Astrocyte (in vitro differentiated cells and primary cell): Measurements from ENCODE around the gene DDIT4.

Source experiments
- EZH2 ChIP-seq: IDR thresholded peaks from 2 replicates; pipeline ENCODE4 v1.6.1; 2012; ENCODE audit warnings: mild to moderate bottlenecking, low read length, inconsistent platforms; ENCODE audit not compliant: insufficient read depth
- TF ChIP-seq, protein P1 (sequence below): IDR thresholded peaks from 2 replicates; pipeline ENCODE4 v1.5.1; 2011; ENCODE audit warnings: low read depth, mild to moderate bottlenecking, inconsistent platforms, low read length, moderate library complexity; ENCODE audit not compliant: insufficient read depth

DNA sequence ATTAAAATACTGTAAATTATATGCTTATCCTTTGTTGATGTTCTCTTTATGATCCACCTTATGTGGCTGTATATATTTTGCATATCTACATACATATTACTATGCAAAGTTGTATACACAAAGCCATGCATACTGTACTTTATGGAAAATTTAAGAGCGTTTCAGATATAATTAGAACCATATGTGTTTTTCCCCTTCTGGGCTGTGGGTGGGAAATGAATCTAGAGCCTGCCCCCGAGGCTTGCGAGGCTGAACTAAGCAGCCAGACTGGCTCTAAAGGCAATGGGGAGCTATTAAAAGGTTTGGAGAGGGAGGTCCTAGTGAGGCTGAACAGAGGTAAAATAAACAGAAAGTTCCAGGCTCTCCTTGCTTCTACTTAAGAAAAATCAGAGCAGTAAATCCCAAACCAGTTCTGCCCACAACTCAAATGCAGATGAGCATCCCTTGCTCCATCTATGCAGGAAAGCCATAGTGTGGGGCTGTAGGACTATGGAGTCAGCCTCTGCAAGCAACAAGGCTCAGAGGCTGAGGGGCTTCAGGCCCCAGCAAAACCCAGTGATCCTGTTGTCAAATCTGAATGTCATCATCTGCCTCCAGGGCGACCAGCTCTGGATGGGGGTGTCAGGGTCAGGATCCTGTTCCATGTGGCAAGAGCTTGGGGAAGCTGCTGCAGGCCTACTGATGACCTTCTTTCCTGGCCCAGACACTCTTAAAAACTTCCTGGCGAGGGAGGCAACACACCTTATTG lies 14.1 kb upstream of the DDIT4 start:
- TF ChIP-seq, protein P1, sequence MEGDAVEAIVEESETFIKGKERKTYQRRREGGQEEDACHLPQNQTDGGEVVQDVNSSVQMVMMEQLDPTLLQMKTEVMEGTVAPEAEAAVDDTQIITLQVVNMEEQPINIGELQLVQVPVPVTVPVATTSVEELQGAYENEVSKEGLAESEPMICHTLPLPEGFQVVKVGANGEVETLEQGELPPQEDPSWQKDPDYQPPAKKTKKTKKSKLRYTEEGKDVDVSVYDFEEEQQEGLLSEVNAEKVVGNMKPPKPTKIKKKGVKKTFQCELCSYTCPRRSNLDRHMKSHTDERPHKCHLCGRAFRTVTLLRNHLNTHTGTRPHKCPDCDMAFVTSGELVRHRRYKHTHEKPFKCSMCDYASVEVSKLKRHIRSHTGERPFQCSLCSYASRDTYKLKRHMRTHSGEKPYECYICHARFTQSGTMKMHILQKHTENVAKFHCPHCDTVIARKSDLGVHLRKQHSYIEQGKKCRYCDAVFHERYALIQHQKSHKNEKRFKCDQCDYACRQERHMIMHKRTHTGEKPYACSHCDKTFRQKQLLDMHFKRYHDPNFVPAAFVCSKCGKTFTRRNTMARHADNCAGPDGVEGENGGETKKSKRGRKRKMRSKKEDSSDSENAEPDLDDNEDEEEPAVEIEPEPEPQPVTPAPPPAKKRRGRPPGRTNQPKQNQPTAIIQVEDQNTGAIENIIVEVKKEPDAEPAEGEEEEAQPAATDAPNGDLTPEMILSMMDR = no peak
- no peak for TF ChIP-seq EZH2
